DMS53 treated with DMSO at 0.1 percent for 48 hours (cell line): ENCODE measurements around the gene UBC.
A peak's percentile ranks its signal among the peaks of the same experiment; 100 is the strongest.

Source experiments
- DNase-seq: peaks from one replicate; lab custom pipeline; 2025; ENCODE audit not compliant: unreplicated experiment; lab: John Stamatoyannopoulos, UW

The UBC gene

GRCh38 chr12:124866195-124866882 is 48.1 kb downstream of the UBC start:
- no peak for DNase-seq

- DNase-seq: no peak
Observed at GRCh38 chr12:124865728-124866127, 48.7 kb downstream of the UBC start.

GRCh38 chr12:124864326-124864752 is 50.1 kb downstream of the UBC start:
- DNase-seq: no peak

- DNase-seq: peak; percentile 58
Observed at GRCh38 chr12:124863416-124864325, 50.8 kb downstream of the UBC start, which contains the start of gene SCARB1. Gene SCARB1, minus strand, starts transcription at chr12:124863864. Its CDS starts 144 bp downstream, at chr12:124863720.

GRCh38 chr12:124862768-124863415 is 51.6 kb downstream of the UBC start:
- no peak for DNase-seq

- DNase-seq: no peak
Observed at GRCh38 chr12:124861898-124862676, 52.4 kb downstream of the UBC start.
